NB4 (cell line): ENCODE measurements around the gene ZNF322.
A peak's percentile ranks its signal among the peaks of the same experiment; 100 is the strongest.

Source experiments
- DNase-seq: peaks from one replicate; pipeline ENCODE4 v3.0.0; 2010; ENCODE audit warnings: low read depth
- H3K4me3 ChIP-seq: one replicate; pipeline ENCODE4 v1.5.1; 2011; ENCODE audit warnings: mild to moderate bottlenecking, low read depth, low read length, moderate library complexity
- MYC ChIP-seq: IDR thresholded peaks from 2 replicates; pipeline ENCODE4 v1.6.1; 2011; ENCODE audit warnings: low read depth, low read length
- POLR2A ChIP-seq: IDR thresholded peaks from 2 replicates; pipeline ENCODE4 v1.6.1; 2011; ENCODE audit warnings: mild to moderate bottlenecking; ENCODE audit not compliant: insufficient read length; ENCODE audit errors: extremely low read depth
- TF ChIP-seq, protein P1 (sequence below): IDR thresholded peaks from 2 replicates; pipeline ENCODE4 v1.6.1; 2011; ENCODE audit warnings: low read depth, low read length
- TF ChIP-seq, protein P2 (sequence below): IDR thresholded peaks from one replicate; pipeline ENCODE4 v1.5.1; 2012; ENCODE audit warnings: low read depth, low read length

The ZNF322 gene

GRCh38 chr6:26596579-26597388, 62.8 kb downstream of the ZNF322 start, which contains the start of gene ABT1:
ABT1 (plus strand) TSS chr6:26596953; CDS start chr6:26596983, 30 bp downstream.
- H3K4me3 ChIP-seq: peak within 1 kb of the TSS; percentile 97
- peak; percentile 60 for TF ChIP-seq POLR2A
- peak; percentile 83 for TF ChIP-seq MYC
- TF ChIP-seq, protein P1, sequence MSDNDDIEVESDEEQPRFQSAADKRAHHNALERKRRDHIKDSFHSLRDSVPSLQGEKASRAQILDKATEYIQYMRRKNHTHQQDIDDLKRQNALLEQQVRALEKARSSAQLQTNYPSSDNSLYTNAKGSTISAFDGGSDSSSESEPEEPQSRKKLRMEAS: peak; percentile 84
- TF ChIP-seq, protein P2, sequence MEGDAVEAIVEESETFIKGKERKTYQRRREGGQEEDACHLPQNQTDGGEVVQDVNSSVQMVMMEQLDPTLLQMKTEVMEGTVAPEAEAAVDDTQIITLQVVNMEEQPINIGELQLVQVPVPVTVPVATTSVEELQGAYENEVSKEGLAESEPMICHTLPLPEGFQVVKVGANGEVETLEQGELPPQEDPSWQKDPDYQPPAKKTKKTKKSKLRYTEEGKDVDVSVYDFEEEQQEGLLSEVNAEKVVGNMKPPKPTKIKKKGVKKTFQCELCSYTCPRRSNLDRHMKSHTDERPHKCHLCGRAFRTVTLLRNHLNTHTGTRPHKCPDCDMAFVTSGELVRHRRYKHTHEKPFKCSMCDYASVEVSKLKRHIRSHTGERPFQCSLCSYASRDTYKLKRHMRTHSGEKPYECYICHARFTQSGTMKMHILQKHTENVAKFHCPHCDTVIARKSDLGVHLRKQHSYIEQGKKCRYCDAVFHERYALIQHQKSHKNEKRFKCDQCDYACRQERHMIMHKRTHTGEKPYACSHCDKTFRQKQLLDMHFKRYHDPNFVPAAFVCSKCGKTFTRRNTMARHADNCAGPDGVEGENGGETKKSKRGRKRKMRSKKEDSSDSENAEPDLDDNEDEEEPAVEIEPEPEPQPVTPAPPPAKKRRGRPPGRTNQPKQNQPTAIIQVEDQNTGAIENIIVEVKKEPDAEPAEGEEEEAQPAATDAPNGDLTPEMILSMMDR: no peak
- DNase-seq: peak; percentile 99

DNA sequence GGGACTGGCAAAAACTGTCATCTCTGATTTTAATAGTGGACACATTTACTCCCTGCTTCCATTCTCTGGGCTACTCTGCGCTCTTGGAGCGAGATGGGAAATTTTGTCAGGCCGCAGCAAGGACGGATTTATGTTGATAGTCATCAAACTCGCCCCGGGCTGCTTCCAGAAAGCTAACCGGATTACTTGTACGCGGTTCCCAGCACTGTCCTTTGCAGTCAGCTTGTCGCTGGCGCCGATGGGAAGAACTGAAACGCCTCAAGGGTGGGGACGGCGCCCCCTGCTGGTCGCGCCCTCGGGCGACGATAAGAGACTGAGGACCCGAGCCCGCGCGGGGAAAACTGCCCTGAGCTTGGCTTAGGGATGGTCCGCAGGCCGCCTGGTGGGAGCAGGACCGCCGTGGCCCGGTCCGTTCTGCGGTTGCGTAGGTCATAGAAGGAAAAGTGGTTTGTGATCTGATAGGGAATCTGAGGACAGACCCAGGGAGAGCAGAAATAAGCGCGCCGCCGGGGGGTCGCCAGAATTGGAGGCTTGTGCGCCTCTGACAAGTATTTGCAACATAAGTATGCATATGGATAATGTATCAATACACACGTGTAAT, 63.8 kb downstream of the ZNF322 start:
- TF ChIP-seq, protein P2: peak; percentile 90
- TF ChIP-seq MYC (peak; percentile 53; the same call in 1 of the 2 replicates), POLR2A (no peak)
- TF ChIP-seq, protein P1: 0 out of 2 replicates have a peak, but pooled peaks have one; percentile 8
- DNase-seq: peak; percentile 94
- H3K4me3 ChIP-seq: peak overlapping the region; percentile 97

DNA sequence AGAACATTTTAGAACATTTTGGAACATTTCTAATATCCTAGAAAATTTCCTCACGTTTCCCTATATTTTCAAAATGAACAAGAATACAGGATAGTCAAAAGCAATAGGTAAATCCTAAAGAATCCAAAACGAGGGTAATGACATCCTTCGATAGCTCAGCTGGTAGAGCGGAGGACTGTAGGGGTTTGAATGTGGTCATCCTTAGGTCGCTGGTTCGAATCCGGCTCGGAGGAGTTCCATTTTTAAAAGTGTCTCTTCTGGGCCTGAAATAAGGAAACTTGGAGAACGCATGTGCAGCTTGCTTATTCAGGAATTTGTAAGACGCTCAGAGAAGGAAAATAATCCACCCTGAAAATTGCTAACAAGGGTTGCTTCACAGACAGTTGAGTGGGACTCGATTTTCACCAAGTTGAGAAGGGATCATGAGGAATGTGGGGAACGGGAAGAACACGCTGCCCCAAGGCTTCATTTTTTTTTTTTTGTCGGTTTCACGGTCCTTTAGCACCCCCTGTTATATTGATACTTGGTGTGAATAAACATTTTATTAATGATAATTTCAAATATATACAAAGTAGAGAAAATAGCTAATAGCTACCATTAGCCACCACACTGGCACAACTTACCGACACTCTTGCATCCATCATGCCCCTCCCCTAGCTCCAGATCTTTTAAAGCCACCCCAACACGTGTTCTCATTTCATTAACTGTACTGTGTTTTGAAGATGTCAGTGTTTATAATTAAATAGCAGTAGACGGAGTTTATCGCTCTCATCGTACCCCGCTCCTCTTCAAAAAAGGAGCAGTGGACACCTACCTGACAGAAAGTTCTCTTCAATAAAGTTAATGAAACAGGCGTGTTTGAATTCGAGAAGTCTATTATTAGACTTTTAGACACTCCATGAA, 64.6 kb downstream of the ZNF322 start:
- H3K4me3 ChIP-seq: peak overlapping the region; percentile 4
- TF ChIP-seq, protein P1: no peak
- TF ChIP-seq POLR2A (no peak), MYC (no peak)
- TF ChIP-seq, protein P2: no peak
- peak; percentile 60 for DNase-seq

- DNase-seq: no peak
- H3K4me3 ChIP-seq: no peak overlapping the region
- TF ChIP-seq MYC (no peak), POLR2A (no peak)
- TF ChIP-seq, protein P2: no peak
- TF ChIP-seq, protein P1: no peak
Observed at GRCh38 chr6:26594131-26594498, 65.4 kb downstream of the ZNF322 start.

DNA sequence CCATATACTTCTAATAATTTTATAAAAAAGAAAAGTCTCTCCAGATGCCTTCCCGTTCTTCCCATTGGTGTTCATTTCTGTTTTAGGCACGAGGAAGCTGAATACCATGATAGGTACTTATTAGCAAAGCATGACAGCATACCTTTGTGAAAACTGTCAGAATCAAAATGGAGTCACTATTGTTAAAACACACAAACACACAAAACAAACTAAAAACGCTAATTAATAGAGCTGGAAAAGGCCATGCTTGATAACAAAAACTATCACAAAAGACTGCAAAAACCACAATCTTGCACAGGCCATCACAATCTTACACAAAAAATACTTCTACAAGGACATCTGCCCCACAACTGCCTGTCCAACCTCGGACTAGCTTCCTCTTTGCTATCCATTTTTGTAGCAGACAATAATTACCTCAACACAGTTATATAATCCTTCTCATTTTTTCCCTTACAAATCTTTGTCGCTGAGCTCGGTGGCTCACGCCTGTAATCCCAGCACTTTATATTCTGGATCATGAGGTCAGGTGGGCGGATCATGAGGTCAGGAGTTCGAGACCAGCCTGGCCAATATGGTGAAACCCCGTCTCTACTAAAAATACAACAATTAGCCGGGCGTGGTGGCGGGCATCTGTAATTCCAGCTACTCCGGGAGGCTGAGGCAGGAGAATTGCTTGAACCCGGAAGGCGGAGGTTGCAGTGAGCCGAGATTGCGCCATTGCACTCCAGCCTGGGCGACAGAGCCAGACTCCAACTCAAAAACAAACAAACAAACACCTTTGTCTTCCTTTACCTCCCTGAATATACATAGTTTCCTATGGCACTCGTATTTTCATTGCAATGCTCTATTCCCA, 66.0 kb downstream of the ZNF322 start:
- DNase-seq: no peak
- no peak overlapping the region for H3K4me3 ChIP-seq
- TF ChIP-seq, protein P2: no peak
- TF ChIP-seq POLR2A (no peak), MYC (no peak)
- TF ChIP-seq, protein P1: no peak
